GM21717 (cell line): ENCODE results near the gene PGAP3.

Experiments used
- ATAC-seq: cut with Tn5 transposase; IDR thresholded peaks from one replicate; pipeline ENCODE4 v1.9.1; 2021; ENCODE audit warnings: mild to moderate bottlenecking, moderate library complexity; ENCODE audit not compliant: unreplicated experiment

PGAP3 gene

DNA sequence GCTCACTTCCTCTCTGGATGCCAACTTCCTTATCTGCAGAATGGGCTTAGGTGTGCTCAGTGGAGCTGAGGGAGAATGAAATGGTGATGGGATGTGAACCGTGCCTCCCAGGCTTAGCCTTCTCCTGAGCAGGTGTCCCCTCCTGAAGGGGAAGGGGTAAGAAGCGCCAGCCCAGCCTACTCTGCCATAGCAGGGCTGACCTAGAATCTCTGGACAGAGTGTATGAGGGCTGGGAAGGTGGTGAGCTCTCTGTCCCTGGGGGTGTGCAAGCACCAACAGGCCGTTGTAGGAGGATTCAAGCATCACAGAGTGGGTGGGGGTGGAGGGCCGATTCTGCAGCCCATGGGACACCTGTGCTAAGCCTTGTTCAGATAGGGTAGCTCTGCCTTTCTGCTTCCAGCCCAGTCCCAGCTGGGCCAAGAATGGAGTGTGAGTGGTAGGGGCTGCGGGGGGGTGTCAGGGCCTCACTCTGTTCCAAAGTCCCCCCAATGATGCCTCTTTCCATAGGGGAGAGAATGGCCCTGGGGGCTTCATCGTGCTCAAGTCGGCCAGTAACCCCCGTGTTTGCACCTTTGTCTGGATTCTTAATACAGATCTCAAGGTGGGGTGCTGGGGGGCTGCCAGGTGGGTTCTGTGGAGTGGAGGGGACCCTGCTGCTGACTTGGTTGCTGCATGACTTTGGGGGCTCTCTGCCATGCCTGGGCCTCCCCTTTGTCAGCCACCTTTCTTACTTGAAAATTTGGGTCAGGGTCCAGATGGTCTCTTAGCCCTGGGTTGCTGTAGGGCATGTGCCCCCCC is 25.9 kb downstream of the PGAP3 start:
- ATAC-seq, result no peak

GRCh38 chr17:39660397-39661385 is 27.2 kb downstream of the PGAP3 start:
- ATAC-seq, result no peak

DNA sequence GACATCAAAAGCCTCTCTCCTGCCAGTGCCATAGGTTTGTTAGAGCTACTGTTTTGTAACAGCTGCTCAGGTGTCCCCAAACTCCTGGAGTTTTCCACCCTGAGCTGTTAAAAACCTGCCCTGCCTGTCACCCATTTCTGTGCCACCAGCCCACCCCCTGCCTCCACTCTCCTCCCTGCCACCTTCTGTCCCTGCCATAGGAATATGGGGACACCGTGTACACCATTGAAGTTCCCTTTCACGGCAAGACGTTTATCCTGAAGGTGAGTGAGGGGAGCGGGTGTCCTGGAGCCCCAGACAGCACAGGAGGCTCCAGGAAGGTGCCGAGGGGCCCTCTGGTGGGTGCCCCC is 27.9 kb downstream of the PGAP3 start:
- ATAC-seq, result no peak

DNA sequence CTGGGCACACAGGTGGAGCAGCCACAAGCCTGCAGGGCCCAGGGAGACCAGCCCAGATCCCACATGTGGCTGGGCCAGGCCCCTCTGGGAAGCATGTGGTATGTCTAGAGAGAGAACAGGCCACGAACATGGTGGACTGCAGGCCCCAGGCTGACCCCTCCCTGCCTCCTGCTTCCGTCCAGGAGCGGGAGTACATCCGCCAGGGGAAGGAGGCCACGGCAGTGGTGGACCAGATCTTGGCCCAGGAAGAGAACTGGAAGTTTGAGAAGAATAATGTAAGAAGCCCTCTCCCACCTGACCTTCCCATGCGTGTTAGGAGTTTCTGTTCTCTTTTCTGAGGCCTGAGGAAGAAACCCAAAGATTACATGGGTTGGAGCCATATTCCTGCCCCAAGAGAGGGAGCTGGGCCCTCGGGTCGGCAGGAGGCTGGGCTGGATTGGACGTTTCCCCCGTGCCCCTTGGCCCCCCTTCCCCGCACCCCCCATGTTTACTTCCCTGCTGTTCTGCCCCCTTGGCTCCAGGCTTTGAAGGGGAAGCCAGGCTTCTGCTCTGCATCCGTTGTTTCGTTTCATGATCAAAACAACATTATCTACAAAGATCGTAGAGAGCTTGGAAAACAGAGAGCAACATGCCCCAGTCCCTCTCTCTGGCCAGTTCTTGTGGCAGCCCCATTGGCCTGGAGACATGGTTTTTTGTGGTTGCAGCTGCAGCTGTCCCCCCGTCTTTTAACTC is 28.4 kb downstream of the PGAP3 start:
- no peak for ATAC-seq

DNA sequence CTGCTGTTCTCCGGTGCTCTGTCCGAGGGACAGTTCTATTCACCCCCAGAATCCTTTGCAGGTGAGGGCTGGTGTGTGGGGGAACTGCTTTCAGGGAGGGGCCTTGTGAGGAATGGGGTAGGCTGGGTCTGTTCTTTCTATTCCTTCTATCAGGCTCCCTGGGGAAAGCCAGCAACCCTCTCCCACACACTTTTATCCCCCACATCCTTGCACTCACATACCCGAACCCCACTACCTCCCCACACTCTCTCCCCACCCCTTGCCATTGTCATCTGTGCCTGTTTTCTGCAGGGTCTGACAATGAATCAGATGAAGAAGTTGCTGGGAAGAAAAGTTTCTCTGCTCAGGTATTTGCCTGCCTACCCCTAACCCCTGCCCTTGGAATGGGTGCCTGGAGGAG is 29.1 kb downstream of the PGAP3 start:
- no peak for ATAC-seq

DNA sequence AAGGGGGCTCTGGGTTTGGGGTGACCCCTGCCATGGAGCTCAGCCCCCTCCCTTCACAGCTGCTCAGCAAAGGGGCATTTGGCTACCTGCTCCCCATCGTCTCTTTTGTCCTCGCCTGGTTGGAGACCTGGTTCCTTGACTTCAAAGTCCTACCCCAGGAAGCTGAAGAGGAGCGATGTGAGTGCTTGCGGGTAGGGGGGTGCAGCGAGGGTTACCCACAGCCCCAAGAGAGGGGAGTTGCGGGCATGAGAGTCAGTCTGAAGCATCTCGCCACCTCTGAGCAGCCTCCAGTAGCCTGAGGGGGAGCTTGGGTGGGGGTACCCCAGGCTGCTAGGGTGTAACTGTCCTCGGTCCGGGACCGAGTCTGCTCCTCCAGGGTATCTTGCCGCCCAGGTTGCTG is 29.5 kb downstream of the PGAP3 start:
- ATAC-seq, result no peak

DNA sequence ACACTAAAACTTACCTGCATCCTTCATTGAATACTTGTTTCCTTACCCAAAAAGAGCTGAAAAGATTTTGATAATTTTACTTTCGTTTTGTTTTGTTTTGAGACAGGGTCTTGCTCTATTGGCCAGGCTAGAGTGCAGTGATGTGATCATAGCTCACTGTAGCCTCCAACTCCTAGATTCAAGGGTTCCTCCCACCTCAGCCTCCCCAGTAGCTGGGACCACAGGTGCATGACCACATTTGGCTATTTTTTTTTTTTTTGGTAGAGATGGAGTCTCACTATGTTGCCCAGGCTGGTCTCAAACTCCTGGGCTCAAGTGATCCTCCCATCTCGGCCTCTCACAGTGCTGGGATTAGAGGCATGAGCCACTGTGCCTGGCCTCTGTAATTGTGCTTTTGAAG is 32.8 kb downstream of the PGAP3 start:
- ATAC-seq, result no peak

GRCh38 chr17:39653662-39654331 is 34.1 kb downstream of the PGAP3 start:
- ATAC-seq, result no peak

DNA sequence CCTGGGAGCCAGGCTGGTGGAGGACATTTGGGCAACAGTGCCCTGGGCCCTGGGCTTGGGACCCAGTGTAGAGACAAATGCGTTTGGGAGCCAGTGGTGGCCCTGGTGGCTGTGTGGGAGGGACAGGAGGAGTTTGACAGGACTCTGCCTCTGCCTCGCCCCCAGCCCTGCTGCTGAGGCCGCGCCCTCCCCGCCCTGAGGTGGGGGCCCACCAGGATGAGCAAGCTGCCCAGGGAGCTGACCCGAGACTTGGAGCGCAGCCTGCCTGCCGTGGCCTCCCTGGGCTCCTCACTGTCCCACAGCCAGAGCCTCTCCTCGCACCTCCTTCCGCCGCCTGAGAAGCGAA is 34.6 kb downstream of the PGAP3 start:
- no peak for ATAC-seq

DNA sequence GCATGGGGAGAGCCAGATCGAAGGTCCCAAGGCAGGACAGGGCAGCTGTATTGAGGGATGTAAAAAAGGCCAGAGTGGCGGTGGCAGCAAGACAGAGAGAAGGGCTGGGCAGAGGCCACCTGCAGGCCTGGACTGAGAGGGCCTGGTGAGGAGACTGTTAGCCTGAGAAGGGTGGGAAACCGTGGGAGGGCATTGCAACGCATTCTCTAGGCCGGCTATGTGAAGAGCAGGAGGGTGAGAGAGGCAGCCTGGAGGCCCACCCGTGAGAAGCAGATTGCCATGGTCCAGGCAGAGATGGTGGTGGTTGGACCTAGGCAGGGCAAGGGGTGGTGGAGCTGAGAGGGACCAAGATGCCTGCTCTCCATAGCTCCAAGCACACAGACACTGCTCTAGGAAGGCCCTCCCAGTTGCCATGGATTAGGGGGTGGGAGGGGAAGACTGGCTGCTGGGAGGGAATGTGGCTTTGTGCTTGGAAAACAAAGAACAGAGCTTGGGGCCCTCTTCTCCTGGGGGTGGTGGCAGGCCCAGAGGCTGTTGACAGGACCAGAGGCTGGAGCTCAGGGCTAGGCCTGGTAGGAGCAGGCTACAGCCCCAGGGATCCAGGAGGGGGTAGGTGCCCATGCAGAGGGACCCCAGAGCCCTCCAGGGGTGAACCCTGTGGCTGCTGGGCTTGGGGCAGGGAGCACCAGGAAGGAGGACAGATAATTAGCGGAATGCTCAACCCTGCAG is 35.1 kb downstream of the PGAP3 start:
- ATAC-seq, result no peak

DNA sequence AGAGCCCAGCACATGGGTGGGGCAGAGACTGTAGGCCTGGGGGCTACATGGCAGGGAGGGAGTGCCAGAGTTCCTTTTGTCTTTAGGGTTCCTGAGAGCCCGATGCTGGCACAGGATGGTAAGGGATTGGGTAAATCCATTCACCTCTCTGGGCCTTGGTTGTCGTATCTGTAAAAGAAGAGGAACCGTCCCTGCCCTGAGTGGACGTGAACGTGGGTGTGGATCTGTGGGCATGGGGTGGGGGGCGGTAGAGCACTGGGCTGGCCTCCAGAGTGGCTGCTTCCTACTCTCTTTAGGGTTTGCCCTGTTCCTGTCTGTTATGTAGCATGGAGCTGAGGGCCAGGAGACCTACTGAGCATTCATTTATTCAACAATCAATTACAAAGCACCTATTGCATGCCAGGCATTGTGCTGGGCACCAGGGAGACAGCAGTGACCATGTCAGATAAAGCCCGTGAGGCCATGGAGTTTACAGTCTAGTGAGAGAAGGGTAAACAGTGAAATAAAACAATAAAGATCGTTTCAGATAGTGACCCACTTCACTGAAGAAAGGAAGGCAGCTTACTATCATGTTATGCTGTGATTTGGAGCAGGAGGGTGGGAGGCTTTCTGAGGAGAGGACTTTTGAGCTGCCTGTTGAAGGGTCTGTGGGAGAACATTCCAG is 35.8 kb downstream of the PGAP3 start:
- ATAC-seq, result no peak

DNA sequence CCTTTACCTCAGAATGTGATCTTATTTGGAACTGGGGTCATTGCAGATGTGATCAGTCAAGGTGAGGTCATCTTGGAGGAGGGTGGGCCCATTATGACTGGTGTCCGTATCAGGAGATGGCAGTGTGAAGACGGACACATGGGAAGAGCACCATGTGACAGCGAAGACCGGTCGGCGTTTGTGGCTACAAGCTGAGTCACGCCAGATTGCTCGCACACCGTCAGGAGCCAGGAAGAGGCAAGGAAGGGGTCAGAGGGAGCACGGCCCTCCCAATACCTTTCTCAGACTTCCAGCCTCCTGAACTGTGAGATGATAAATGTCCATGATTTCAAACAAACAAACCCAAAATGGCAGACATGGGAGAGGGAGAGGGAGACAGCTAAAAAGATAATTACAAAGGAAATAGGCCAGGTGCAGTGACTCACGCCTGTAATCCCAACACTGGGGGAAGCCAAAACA is 37.7 kb downstream of the PGAP3 start:
- ATAC-seq, result no peak

GRCh38 chr17:39648616-39649366 is 39.1 kb downstream of the PGAP3 start:
- no peak for ATAC-seq

- ATAC-seq, result no peak
These were observed 40.6 kb downstream of the PGAP3 start for GRCh38 chr17:39647256-39647655.

DNA sequence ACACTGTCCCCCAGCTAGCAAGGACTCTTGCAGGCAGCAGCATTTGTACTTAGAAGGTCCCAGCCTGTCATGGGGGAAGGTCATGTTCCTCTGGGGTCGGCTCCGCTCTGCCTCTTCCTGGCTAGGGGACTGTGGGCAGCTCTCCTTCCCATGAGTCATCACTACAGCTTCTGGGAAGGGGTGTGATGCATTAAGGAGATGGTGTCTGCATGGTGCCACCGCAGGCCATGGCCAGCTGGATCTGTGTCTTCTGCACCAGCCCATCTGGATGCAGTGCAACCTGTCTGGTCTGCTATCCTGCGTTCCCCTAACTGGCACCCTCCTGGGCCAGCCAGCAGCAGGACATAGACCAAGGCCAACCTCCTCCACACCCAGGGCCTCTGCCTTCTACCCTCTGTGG is 44.6 kb downstream of the PGAP3 start:
- no peak for ATAC-seq

DNA sequence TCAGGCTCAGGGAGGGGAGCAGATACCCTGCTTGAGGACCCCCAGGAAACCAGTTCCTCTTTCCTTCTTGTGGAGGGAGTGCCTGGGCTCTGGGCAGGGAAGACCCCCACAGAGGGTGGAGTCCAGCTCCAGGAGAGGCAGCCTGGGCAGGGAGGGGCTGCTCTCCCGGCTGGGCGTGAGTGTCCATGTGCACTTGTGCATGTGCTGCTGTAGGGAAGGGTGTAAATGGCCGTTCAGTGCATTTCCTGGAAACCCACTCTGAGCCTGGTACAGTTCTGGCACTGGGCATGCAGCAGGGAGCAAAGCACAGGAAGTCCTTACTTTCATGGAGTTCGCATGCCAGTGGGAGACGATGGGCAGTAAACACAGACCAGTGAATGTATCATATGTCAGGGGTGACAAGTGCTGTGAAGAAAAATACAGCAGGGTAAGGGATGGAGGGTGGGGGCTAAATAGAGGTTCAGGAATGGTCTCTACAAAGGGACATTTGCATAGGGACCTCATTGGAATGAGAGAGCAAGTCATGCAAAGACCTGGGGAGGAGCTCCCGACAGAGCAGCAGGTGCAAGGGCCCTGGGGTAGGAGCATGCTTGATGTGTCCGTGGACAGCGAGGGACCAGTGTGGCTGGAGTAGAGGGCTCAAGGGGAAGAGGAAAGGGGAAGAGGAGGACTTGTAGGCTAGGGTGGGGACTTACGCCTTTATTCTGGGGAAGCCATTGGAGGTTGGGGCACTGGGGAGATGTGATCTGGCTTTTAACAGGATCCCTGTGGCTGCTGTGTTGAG is 45.4 kb downstream of the PGAP3 start:
- ATAC-seq, result no peak

DNA sequence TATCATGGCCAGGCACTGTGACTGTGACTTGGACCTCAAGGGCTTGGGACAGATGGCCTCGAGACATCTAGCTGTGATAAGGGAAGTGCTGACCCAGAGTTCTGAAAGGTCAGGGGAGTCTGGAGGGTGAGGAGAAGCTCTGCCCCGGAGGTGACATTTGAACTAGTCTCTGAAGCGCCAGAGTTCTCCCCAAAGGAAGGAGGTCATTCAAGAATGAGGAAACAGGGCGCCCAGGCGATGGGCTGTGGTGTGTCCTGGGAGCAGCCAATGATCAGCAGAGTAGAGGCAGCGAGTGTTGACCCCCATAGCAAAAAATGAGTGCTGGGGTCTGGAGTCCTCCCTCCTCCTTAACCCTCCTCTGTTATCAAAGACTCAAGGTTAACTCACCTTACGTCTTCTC is 46.0 kb downstream of the PGAP3 start:
- no peak for ATAC-seq

- no peak for ATAC-seq
These were observed 46.8 kb downstream of the PGAP3 start for GRCh38 chr17:39641097-39641496.
